Amygdala (tissue), 56 donors: ENCODE measurements around the gene NOXO1.
"Not testable (repeated sequence)": the region's sequence is repeated elsewhere in the genome, so short reads cannot be mapped to it uniquely, and the experiment has no call there.

Experiments
- DNase-seq, 56 donors: peaks; one replicate each; lab custom pipeline; 2025; lab: John Stamatoyannopoulos, UW

Gene NOXO1

DNA sequence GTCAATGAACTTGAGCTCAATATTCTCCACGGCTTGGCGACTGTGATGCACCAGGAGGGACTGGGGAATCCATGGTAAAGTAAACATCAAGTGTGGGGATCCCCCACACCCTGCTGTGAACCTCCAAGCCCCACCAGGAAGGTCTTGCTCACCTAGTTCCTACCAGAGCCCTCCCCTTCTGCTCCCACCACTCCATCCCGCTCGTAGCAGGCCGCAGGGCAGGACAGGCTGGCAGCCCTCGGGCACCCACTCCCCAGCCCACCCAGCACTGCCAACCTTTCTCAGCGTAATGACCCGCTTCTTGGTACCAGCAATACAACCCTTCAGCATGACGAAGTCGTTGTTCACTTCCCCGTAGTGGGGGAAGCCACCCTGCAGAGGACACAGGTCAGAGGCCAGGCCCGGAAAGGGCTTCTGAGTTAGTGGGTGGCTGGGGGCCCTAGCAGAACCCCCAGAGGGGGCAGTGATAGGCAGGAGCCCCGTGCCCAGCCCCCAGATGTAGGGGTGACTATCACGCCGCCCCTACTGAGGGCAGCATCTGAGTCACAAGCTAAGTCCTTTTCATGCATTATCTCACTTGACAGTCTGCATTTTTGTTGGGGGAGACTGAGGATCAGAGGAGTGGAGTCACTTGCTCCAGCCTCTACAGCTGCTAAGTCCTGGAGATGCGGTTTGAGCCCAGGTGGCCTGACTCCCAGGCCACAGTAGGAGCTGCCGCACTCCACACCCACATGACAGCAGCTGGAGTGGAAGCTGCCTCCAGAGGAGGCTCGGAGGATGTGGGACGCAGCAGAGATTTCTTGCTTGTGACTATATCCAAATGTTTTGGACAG is 35.5 kb downstream of the NOXO1 start:
- no peak for DNase-seq

DNA sequence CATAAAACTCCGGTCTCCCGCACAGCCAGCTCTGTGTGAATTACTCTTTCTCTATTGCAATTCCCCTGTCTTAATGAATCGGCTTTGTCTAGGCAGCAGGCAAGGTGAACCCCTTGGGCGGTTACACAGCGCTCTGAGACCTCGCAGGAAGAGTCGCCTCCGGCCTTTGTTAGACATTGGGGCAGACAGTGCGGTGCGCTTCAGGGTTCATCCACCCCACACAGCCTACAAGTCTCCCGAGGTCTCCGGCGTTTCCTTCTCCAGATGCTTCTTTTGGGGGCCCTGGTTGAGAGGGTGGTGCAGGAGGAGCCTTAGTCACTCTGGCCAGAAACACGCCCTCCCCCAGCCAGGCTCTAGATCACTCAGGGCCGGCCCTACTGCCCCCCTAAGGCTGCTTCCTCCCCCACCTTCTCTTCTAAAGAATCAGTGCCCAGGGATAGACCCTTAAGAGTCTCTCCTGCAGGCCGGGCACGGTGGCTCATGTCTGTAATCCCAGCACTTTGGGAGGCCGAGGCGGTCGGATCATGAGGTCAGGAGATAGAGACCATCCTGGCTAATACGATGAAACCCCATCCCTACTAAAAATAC is 36.6 kb downstream of the NOXO1 start:
- DNase-seq = no peak

DNA sequence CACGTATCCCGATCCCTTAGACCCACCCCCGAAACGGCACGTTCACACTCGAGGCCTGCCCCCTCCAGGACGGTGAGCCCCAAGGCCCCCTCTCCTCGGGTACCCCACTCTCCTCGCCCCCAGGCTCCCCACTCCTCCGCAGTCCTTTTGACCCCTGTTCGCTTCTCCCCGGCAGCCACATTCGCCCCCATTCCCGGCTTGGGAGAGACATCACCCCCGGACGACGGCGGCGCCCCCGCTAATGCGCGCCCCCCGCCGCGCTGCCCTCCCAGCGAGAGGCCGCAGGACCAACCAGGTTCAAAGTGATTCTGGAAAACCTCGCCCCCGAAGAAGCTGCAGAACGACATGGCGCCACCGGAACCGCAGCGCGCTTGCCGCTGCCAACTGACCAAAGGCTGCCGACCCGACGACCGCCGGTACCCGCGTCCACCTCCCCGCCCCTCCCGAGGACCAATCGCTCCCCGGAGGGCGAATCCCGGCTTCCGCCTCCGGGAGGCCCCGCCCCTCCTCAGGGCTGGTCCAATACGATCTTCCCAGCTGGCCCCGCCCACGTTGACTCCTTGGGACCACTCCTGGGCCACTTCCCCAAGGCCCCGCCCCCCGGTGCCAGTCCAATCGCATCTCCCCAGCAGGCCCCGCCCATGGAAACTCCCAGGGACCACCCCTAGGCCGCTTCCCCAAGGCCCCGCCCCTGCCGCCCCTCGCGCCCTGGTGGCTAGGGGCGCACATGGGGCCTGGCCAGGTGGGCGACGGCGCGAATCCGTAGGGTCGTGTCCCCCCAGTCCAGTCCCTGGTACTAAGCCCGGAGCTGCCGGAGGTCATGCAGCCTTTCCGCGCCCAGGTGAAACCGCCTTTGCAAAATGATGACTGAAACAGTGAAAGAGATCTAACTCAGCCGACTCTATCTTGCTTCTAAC is 38.2 kb downstream of the NOXO1 start, which contains the start of gene MSRB1:
Gene MSRB1, minus strand, starts transcription at position 390 of the 917 bp plus-strand sequence. Its CDS starts 43 bp downstream, at position 347.
- peak; percentile 24 to 99 (median 98) for DNase-seq

DNA sequence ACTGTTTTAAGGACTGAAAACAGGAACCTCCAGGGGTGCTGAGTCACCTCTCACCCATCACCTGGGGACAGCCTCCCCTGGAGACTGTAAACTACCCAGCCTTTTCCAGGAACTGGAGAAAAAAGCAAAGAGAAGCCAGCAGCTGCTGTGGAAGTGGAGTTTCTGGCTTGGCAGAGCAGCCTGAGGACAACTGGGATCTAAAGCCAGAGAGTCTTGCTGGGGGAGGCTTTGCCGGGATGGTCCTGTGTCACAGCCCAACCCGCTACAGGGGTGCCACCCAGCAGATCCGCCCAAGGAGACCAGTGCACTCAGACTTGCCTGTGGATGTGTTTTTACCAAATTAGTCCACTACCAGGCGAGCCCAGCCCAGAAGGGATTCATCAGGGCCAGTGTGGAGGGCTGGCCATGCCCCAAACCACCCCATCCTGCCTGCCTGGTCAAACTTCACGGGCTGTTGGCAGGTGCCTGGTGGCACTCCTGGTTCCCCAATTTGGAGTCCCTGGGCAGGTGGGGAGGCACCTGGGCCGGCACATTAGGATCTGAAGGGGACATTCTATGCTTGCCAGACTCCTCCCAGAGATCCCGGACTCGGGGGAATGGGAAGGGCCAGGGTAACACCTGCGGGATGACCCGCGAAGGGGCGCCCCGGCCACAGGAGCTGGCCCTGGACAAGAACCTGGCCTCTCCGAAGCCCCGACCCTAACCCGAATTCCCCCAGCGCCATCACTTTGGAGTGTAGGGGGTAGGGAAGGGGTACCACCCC is 39.0 kb downstream of the NOXO1 start:
- no peak for DNase-seq

DNA sequence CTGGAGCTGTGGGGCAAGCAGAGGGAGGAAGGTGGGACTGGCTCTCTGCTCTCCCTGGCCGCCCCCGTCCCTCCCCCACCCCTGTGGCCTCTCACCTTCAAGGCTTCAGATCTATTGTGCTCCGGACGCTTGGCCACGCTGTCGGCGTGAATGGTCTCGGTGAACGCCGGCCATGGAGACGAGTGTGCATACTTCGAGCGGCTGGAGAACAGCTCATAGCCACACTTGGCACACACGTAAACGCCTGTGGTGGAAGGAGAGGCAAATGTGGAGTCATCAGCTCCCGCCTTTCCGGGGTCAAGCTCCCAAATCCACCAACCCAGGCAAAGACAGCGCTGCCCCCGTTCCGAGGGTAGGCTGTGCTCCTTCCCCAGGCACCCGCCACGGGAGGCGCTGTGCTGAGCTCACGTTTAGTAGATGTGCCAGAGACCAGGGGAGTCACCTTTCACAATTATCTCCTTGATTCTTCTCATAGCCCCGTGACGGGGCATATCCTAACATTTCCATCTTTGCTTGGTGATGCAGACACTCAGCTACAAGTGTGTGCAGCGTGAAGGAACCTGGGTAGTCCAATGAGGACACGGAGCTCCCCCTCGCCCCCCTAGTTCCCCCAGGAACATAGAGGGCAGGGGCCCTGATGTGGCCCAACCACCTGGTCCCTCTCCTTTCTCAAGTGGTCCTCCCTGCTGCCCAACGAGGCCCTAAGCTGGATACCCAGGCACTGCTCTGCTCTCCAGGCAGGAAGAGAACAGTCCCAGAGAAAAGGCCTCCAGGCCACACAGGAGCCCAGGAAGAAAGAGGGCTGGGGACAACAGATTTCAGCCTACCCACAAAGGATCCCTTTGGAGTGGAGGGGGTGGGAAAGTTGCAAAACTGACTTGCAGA is 39.9 kb downstream of the NOXO1 start:
- DNase-seq = no peak

DNA sequence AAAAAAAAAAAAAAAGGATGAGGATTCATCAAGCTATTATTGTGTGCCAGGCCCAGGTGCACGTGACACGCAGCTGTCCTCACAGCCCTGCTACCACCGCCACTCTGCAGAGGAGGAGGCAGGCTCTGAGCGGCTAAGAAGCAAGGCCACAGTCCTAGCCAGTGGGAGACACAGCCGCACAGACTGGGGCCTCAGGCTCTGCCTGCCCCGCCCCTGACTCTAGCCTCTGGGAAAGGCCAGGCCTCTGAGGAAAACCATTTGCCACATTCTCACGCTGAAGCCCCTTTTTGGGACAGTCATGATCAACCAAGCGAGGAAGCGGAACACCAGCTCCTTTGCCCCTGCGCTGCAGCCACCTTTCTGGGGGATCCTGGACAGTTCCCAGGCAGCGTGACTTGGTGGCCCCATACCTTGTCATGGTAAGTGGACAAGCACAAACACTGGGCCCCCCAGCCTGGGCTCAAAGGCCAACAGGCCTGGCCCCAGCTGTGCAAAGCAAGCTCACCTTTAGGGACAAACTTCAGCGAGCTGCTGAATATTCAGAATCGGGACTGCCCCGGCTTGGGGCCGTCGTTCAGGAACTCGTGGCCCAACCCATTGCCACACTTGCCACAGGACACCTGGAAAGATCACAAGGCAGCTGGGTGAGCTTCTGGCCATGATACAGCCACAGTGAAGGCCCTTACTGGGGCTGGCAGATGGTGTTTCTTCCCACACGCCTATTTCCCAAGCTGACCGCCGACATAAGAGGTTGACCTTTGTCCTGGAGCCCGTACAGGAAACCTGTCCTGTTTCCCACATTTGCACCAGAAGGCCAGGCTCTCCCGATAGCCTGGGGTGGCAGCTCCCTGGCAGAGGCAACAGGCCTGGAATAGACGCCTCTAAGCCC is 40.8 kb downstream of the NOXO1 start:
- no peak for DNase-seq

DNA sequence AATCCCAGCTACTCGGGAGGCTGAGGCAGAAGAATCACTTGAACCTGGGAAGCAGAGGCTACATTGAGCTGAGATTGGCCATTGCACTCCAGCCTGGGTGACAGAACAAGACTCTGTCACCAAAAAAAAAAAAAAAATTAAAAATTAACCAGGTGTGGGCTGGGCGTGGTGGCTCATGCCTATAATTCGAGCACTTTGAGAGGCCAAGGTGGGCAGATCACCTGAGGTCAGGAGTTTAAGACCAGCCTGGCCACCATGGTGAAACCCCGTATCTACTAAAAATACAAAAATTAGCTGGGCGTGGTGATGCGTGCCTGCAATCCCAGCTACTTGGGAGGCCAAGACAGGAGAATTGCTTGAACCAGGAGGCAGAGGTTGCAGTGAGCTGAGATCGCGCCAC is 41.4 kb downstream of the NOXO1 start:
- not testable (repeated sequence) for DNase-seq

DNA sequence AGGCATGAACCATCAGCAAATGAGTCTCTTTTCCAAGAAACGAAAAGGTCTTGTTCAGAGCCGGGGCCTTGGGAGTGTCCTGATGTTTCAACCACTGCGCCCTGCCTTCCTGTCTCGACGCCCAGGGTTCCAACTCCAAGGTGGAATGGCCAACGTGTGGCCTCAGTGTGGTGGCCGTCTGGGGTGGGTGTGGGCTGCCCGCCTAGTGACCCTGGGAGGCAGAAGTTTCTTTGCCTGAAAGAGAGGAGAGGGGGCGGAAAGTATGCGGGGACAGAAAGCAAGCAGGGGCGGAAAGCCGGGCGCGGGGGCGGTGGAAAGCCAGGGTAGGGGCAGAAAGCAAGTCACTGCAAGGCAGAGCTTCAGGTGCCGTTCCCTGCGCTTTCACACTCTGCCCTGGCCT is 42.4 kb downstream of the NOXO1 start:
- DNase-seq = no peak

DNA sequence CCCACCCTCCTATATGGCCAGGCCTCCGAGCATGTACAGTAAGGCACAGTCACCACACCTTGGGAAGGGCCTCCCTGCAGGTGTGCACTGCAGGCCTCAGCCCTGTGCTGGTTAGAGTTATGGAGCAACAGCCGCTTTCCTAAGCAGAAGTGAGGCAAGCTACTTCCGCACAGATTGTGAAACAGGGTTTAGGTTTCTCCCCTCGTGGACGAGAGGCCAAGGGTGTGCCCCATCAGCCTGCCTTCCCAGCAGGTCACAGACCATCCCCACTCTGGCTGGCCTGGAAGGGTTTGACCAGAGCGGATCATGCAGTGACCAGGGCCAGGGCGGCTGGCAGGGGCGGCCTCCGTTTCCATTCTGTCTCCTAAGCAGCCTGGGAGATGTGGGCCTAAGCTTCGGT is 43.0 kb downstream of the NOXO1 start:
- DNase-seq = peak in 1 of 56 donors; percentile 23

DNA sequence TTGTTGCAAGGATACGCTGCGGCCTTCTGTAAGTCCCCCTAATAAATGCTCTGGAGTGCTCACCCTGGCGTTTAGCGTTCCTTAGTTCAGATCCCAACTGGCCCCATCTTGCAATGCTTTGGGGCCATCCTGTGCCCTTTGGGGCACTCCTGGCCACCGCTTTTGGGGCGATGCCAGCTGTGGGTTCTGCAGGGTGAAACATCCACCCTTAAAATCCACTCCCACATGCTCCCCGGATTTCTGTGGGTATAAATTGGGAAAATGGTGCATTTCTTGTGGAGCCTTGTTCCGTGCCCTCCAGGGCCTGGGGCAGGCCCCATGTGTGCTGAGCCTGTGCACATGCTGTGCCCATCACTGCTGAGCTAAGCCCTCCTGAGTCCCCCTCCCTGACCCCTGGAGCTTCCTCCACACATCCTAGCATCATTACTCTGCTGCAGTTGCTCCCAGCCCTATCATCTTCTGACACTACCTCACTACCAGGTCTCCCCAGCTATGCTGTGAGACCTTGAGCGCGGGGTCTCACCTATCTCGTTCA is 44.3 kb downstream of the NOXO1 start:
- no peak for DNase-seq

DNA sequence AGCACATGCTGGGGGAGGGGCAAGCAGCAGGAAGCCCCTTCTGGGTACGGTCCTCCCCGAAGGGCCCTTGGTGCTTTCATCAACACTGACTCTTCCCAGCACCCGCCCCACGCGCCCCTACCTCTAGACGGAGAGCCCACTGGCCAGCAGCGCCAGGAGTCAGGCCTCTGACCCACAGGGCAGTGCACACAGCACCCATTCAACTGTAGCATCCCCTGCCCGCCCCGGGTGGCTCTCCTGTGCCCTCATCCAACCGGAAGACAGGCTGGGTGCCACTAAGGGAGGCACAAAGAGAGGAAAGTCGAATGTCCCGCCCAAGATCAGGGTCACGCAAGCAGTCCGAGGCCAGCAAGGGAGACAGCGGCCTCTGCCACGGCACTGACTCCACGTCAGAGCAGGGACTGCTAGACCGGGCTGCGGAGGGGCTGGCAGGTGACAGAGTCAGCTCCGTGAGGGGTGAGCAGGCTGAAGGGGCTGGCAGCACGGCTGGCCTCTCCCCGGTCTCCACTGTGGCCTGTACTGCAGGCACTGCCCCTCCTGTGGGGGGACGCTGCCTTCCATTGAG is 48.1 kb downstream of the NOXO1 start:
- DNase-seq = no peak

DNA sequence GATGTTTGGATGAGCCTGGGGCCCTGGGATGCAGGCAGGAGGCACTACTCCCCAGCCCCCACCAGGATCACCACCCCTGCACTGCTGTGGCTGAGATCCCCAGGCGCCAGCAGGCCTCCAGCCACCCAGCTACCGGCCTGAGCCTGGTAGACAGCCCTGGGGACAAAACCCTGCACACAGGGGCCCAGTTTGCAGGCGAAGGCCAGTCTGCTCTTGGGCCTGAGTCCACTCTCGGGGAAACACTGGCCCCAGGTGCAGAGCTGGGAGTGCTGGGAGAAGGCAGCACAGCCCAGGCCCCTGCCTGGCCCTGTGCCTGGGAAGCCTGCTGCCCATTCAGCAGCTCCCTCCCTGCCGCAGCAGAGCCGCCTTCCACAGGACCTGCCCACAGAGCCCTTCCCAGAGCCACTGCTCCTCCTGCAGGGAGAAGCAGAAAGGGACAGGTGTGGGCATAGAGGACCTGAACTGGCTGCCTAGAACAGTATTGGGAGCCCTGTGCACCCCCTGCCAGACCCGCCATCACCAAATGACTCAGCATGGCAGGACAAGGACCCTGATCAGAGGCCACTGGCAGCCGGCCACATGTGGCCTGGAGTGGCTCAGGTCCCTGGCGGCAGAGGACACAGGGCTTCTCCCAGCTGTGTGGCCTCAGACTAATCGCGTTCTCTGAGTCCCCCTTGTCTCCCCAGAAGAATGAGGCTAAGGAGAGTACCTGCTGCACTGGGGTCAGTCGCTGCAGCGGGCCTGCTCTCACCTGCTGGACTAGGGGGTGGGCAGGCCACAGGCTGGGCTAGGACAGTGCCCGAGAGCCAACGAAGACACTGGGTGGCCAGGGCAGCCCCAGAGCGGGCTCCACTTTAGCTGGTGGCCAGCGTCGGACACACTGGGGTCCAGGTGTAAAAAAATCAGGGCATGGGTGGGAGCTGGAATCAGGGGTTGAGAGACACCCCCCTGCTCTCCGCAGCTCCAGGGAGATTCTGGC is 48.9 kb downstream of the NOXO1 start:
- DNase-seq = no peak

DNA sequence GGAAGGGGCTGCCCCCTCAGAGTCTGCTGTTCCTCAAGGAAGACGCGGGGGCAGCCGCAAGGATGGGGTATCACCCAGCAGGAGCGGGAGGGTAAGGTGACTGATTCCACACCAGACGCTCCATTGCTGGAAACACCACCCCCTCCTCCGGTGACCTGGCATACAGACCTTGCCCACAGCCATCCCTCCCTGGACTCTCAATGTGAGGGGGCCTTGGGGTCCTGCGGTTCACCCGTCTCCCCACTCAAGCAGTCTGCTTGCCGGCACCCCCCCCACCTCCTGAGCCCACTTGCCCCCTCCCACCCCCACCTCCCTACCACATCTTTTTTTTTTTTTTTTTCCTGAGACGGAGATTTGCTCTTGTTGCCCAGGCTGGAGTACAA is 50.9 kb downstream of the NOXO1 start:
- no peak for DNase-seq

DNA sequence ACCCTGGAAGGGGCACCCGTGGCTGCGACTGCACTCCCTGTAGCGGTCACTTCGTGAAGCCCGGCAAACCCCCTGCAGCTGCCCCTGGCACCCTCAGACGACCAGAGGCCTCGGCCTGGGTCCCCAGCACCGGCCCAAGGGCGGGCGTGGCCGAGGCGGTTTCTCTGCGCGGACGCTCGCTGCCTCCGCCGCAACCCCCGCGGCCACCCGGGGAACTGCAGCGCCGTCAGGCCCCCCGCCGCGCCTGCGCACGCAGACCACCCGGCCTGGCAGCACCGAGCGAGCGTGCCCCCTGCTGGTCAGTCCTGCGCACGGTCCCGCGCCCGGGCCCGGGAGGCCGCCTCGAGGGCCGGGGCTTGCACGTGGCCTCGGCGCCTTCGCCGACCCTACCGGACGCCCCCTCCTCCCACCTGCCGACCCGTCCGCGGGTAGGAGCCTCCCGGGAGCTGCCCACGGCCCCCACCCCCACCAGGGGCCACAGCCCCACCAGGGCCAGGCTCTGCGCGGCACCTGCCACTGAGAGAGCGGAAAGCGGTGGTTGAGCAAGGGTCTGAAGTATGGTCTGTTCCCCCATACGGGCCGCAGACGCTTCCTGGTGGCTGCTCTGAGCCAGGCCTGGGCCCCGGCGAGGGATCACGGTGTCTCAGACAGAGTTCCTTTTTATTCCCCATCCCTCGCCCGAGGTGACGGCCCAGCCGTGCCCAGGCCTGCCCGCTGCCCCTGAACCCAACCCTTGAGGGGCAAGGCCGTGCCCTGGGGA is 51.5 kb downstream of the NOXO1 start:
- peak in 54 of 56 donors; percentile 2 to 91 (median 72) for DNase-seq

DNA sequence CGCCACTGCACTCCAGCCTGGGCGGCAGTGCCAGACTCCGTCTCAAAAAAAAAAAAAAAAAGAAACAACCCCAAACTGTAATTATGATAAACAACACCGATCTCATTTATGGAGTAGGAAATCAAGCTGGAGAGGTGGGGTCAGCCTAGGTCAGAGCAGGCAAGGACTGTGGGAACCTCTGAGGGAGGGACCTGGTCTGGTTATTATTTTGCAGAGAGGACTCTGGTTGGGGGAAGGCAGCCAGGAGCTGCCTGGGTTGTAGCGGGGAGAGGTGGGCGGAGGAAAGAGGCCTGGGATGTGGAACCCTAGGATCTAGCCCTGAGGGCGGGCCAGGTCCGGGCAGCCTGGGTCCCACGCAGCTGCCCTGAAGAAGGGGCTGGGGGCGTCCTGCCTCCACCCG is 52.2 kb downstream of the NOXO1 start:
- DNase-seq = peak in 1 of 56 donors; percentile 18
